ENCODE data around the gene EGFR. TPM values are rescaled to one million over a fixed set of nuclear protein-coding genes. Genes with fewer than 3 reads are reported as not detected.

EGFR gene
- total and polyA plus RNA-seq, 2 donors (not counting 3 experiments of a cell fraction or from before 2014, with no cell fraction given) = 1.5 to 4.1 TPM

DNA sequence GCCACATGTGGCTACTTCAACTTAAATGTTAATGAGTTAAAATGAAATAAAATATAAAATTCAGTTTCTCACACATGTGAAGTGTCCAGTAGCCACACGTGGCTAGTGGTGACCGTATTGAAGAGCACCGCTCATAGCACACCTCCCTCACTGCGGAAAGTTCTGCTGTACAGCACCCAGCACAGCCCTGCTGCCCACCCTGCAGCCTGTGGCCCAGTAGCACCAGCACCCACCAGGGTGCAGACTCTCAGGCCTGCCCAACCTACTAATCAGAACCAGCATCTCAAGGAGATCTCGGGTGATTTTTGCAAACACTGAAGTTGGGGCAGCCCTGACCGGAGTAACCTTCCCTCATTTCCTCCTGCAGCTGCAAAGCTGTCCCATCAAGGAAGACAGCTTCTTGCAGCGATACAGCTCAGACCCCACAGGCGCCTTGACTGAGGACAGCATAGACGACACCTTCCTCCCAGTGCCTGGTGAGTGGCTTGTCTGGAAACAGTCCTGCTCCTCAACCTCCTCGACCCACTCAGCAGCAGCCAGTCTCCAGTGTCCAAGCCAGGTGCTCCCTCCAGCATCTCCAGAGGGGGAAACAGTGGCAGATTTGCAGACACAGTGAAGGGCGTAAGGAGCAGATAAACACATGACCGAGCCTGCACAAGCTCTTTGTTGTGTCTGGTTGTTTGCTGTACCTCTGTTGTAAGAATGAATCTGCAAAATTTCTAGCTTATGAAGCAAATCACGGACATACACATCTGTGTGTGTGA is 183.5 kb downstream of the EGFR start:
- no peaks in the 10 kb centered on the region for H3K9me3 ChIP-seq (replicated peaks; ENCODE audit: control insufficient read depth, insufficient read depth, low read length)
- BruUV-seq (replicated peaks) = no TSS peak
- POLR2A ChIA-PET = no interaction called here
- no peak overlapping the region for H3K27ac ChIP-seq (ENCODE audit: insufficient read depth, low read depth, low read length)
- no peaks in the 10 kb centered on the region for H3K79me2 ChIP-seq (ENCODE audit: control insufficient read depth, insufficient read depth, low read length)
- CTCF ChIA-PET = interaction anchor here (1.2 to 1.9 kb wide), 3 partner anchors 11 to 53 kb away, joined by 3 to 5 read pairs (median 4); no protein-coding TSS in a partner anchor
- H4K20me1 ChIP-seq (replicated peaks; ENCODE audit: control insufficient read depth, extremely low read depth, insufficient read depth, low read length) = no peaks in the 10 kb centered on the region
- peaks cover 0 to 2% of the 10 kb centered on the region in 2 experiments for H3K36me3 ChIP-seq (ENCODE audit: control insufficient read depth in 2 of 2, extremely low read depth in 1 of 2, insufficient read depth in 2 of 2, low read length in 2 of 2)
- intact Hi-C loops (cut with micrococcal nuclease) (no loop called here), dilution Hi-C loops (cut with MboI; ENCODE audit: extremely low pct_ligation_motif_present, low sequenced_read_pairs) (no loop called here)
- TF ChIP-seq EZH2 (IDR thresholded peaks at IDR 0.05; ENCODE audit: borderline replicate concordance, low read depth, low read length, severe bottlenecking) (no peak), POLR2A (IDR thresholded peaks at IDR 0.05; ENCODE audit: low read depth, low read length) (no peak), MYC (IDR thresholded peaks at IDR 0.05; ENCODE audit: low read depth, low read length) (no peak), JUN (IDR thresholded peaks at IDR 0.05; ENCODE audit: borderline replicate concordance, insufficient read depth, insufficient read length, low read depth) (no peak), FOS (IDR thresholded peaks at IDR 0.05; ENCODE audit: borderline replicate concordance, insufficient read depth, low read length) (no peak), GATA2 (IDR thresholded peaks at IDR 0.05; ENCODE audit: insufficient read depth, insufficient read length, low read depth, low read length) (no peak), POLR2AphosphoS5 (IDR thresholded peaks at IDR 0.05; ENCODE audit: insufficient read depth, low read depth, low read length) (no peak)
- TF ChIP-seq, protein P1, sequence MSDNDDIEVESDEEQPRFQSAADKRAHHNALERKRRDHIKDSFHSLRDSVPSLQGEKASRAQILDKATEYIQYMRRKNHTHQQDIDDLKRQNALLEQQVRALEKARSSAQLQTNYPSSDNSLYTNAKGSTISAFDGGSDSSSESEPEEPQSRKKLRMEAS (IDR thresholded peaks at IDR 0.05; ENCODE audit: insufficient read depth, insufficient read length) = no peak
- TF ChIP-seq, protein P2, sequence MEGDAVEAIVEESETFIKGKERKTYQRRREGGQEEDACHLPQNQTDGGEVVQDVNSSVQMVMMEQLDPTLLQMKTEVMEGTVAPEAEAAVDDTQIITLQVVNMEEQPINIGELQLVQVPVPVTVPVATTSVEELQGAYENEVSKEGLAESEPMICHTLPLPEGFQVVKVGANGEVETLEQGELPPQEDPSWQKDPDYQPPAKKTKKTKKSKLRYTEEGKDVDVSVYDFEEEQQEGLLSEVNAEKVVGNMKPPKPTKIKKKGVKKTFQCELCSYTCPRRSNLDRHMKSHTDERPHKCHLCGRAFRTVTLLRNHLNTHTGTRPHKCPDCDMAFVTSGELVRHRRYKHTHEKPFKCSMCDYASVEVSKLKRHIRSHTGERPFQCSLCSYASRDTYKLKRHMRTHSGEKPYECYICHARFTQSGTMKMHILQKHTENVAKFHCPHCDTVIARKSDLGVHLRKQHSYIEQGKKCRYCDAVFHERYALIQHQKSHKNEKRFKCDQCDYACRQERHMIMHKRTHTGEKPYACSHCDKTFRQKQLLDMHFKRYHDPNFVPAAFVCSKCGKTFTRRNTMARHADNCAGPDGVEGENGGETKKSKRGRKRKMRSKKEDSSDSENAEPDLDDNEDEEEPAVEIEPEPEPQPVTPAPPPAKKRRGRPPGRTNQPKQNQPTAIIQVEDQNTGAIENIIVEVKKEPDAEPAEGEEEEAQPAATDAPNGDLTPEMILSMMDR (IDR thresholded peaks at IDR 0.05; ENCODE audit: extremely low read depth in 1 of 2, insufficient read depth in 1 of 2, low read depth in 1 of 2, low read length in 2 of 2) = no peak
- no peak overlapping the region for H3K4me3 ChIP-seq (replicated peaks in 1 of 3; ENCODE audit: insufficient read depth in 1 of 3, low read depth in 1 of 3, low read length in 3 of 3)
- H3K9me1 ChIP-seq (replicated peaks; ENCODE audit: control insufficient read depth, extremely low read depth, insufficient read depth, low read length) = no peaks in the 10 kb centered on the region
- no peak overlapping the region for H2AFZ ChIP-seq (ENCODE audit: low read depth, low read length)
- DNase-seq (ENCODE audit: low read depth, low spot score) (no peak), FAIRE-seq (no peak)
- H3K4me1 ChIP-seq (ENCODE audit: control insufficient read depth, extremely low read depth, insufficient read depth, low read length) = peaks cover 13% of the 10 kb centered on the region
- no peak overlapping the region for H3K9ac ChIP-seq (replicated peaks; ENCODE audit: extremely low read depth, insufficient read depth, low read length)
- H3K27me3 ChIP-seq (ENCODE audit: control insufficient read depth in 2 of 2, insufficient read depth in 2 of 2, low read length in 2 of 2) = no peaks in the 10 kb centered on the region
- H3K4me2 ChIP-seq (ENCODE audit: insufficient read depth, low read length) = no peak overlapping the region

Measured in endothelial cell of umbilical vein (primary cell).